Kidney capillary endothelial cell (primary cell): ENCODE data around the gene ZNF592.
"Not testable (repeated sequence)": the region's sequence is repeated elsewhere in the genome, so short reads cannot be mapped to it uniquely, and the experiment has no call there.

Source experiments
- DNase-seq: peaks from one replicate; pipeline ENCODE4 v3.0.0-alpha.2; 2018; ENCODE audit warnings: low spot score

Gene ZNF592

DNA sequence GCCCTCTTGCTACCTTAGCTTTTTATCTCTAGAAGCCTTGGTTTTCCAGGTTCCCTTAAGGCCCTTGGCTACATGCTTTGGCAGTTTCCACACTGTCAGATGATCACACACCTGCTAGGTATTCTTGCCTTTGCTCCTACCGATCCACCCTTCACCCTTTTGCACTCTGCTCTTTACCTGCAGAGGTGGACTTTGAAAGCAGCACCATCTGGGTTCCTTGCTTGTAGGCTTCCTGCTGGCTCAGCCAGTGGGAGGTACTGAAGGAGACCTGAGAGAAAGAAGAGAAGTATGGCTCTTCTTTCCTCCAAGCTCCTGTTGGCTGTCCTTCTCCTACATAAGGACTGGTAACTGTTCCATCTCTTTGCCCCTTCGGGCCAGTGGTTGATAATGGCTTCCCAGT lies 7.3 kb upstream of the ZNF592 start:
- no peak for DNase-seq

DNA sequence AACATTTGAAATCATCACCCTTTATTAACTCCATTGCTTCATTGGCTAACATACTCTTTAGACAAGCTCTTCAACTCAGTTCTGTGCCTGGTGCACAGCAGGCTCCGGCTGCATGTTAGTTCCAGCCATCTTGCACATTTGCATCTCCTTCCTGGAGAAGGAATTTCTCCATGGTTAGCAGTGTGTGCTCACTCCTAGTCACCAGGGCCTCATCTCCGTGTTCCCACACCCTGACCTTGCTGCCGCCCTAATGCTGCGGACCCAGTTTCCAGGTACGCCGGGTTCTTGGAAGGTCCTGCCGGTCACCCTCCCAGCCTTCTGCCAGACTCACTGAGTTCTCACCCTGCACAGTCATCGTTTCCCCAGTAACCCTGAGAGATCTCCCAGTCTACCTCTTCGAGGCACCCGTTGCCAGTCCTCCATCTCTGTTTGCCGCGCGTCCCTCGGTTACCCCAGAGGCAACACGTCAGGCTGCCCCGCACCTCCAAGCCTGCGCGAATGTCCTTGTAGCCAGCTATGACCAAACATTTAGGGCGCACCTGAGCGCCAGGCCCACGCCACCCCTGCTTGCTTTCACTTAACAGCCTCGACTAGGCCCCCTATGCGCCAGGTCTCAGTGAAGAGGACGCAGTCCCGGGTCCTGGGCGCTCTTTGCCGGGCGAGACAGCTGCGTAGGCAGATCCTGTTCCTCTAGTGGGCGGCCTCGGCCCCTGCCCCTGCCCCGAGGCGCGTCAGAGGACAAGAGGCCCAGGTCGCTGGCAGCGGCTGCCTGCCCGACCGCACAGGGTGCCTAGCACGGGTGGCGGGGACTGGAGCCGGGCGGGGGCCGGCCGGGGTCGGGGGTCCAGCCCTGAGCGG lies 747 bp upstream of the ZNF592 start:
- peak; percentile 56 for DNase-seq

DNA sequence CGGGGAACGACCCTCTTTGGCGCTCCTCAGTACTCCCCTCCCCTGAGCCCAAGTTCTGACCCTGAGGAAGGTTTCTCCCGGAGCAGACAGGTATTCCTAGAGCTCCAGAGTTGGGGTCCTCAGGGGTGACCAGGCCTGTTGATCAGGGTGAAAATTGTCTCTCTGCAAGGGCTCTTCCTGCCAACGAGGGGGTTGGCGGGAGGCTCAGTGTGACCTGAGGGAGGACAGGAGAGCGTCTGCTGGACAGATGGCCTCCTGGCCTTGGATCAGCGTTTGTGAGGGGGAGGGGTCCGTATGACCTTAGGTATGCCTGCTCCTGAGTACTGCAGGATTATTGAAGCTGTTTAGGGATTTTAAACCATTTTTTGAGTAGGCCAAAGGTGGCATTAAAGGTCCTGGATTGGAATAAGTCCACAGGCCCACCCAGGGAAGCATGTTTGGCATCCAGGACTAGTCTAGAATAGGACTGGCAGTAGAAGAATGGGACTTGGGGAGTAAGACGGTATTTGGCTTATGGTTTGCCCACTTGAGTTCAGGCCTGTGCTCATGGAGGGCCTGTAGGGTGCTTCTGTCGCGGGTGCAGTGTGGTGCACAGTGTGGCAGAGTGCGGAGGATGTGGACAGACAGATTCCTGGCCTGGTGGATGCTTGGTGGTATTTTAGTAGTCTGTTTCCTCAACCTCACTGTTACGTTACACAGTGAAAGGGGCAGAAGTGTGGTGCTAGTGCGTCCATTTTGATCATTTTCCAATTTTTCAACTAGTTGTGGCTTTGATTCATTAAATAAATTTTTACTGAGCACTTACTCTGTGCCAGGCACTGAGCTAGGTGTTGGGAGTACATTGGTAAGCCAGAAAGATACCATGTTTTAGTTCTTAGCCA lies 959 bp downstream of the ZNF592 start:
- DNase-seq: peak; percentile 43

DNA sequence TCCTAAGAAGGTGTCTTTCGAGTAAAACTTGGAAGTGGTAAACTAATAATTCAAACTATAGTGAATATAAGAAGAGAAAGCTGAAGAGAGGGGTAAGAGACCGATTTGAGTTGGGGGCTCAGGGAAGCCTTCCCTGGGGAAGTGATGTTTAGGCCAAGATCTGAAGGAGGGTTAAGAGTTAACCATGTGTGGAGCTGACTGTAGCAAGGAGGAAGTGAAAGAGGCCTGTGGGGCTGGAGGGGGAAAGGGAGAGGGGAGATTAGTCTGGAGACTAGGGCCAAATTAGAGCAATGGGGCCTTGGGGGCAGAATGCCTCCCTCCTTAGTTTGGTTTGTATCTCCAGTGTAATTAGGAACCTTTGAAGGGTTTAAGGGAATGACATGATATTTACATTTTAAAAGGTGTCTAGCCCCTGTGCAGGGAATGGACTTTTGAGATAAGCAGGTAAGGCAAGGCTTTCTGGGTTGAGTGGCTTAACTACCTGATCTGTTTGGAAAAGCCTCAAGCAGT lies 2.2 kb downstream of the ZNF592 start:
- DNase-seq: no peak

DNA sequence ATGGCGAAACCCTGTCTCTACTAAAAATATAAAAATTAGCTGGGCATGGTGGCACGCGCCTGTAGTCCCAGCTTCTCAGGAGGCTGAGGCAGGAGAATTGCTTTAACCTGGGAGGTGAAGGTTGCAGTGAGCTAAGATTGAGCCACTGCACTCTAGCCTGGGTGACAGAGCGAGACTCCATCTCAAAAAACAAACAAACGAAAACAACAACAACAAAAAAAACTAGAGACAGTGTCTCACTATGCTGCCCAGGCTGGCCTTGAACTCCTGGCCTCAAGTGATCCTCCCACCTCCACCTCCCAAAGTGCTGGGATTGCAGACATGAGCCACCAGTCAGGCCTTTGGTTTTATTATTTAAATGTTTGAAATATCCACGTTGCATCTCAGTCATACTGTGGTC lies 3.3 kb downstream of the ZNF592 start:
- DNase-seq: not testable (repeated sequence)

DNA sequence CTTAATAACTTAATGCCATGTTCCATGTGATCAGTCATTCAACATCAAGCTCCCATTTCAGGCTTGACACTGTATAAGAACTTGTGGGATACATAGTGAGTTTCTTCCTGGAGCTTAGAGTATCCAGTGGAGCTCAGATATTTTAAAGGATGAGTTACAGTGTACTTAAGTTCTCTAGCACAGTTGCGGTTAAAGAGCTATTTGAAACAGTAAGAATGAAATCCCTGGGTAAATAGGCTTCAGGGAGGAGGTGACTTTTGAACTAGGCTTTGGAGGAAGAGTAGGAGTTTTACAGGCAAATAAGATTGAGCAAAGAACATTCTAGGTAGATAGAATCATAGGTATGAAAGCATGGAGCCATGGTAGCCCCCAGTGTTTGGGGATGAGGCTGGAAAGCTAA lies 3.8 kb downstream of the ZNF592 start:
- DNase-seq: no peak

DNA sequence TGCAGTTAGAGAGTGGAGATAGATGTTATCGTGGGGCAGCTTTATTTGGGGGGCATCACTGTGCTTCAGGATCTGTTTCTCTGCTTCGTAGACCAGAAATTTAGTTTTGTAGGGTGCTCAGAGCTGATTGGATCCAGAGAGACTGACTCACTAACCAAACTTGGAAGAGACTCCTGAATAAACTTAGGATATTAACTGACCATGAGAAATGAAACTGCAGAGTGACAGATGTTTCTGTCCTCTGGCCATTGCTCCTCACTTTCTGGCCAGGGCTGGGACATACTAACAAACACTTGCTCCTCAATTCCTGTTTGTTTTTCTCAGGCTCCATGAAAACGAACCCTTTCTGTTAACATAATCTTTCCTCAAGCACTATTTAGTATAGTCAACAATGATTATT lies 4.3 kb downstream of the ZNF592 start:
- no peak for DNase-seq

DNA sequence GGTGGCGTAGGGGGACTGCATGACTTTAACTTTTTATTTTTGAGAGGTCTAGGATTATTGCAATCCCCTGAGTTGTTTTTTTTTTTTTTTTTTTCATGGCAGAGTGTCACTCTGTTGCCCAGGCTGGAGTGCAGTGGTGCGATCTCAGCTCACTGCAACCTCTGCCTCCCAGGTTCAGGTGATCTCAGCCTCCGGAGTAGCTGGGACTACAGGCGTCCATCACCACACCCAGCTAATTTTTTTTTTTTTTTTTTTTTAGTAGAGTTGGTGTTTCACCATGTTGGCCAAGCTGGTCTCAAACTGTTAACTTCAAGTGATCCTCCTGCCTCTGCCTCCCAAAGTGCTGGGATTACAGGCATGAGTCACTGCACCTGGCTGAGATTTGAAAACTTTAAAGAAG lies 6.5 kb downstream of the ZNF592 start:
- DNase-seq: not testable (repeated sequence)

DNA sequence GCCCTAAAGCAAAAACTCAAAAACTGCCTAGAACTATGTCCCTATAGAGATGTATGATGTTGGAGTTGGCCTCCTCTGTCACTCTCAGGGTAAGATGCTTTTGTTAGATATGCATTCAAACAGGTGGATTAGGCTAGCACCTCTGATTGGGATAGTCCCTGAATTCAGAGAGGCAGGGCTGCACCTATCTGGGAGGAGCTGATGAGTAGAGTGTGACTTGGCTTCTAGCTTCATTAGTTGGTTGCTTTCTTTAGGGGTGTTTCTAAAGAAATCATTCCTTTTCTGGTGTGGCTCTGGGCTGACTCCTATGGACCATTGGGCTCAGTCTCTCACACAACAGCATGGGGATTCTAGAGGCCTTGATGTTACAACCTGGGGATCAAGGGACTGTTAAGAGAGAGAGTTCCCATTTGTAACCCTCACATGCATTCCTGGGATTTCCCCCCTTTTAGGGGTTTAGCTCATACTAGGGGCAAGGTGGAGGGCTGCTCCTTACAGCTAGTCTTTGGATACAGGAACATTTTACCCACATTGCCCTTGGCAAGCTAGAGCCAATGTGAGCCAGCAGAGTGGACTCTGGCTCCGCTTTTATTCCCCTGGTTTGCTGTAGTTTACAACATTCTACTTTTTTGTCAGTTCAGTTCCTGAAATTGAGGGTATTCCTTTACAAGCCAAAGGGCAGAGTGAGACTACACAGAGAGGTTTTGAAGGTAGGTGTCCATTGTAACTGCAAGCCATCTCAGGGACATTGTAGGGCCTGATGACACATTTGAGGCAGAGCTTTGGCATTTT lies 7.5 kb downstream of the ZNF592 start:
- DNase-seq: no peak

DNA sequence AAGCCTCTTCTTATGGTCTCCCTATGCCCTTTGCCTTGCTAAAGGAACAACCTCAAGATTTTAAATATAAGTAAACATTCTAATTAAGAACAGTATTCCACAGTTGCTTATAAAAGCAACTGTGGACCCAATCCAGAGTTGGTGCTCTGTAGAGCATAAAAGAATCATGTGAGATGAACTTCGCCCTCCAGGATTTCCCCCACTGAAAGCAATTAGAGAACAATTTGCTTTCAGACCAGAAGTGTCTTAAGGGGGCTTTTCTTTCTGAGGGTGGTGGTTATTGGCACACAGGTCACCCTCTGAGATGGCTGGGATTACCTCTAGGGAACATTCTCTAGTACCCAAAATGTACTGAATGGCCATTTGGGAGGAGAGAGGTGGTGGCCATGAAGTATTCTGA lies 10.6 kb downstream of the ZNF592 start:
- no peak for DNase-seq

DNA sequence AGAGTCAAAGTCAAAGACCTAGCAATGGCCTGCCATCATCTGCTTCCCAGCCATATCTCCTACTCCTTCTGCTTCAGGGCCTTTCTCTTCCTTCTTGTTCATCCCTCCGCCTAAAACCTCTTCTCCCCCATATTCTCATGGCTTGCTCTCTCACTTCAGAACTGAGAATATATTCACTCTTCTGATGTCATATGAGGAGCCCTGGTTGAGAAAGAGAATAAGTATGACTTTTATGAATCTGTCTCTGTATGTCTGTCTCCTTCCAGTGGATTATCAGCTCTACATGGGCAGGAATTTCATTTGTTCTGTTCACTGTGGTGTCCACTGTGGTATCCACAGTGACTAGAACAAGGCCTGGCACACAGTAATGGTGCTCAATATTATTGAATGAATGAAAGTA lies 11.8 kb downstream of the ZNF592 start:
- DNase-seq: no peak

DNA sequence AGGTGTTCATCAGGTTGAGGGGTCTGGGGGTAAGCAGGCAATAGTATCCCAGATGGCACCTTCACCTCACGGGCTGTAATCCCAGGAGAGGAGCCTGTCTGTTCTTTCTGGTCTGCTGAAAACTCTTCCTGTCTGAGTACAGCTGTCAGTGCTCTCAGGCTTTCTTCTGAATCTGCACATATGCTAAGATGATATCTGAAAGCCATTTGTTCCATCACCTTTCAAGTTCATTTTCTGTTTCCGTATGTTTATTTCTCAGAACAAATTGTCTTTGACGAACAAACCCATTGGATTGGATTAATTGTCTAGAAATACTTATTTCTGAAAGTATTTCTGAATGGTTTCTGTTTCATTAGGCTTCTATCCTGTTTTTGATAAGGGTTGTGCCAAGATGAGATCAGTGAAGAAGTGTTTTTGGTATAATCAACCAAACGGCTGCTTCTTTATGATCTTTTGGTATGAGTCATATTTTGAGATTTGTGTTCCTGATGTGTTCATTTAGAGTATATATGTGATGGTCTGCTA lies 13.3 kb downstream of the ZNF592 start:
- DNase-seq: no peak

DNA sequence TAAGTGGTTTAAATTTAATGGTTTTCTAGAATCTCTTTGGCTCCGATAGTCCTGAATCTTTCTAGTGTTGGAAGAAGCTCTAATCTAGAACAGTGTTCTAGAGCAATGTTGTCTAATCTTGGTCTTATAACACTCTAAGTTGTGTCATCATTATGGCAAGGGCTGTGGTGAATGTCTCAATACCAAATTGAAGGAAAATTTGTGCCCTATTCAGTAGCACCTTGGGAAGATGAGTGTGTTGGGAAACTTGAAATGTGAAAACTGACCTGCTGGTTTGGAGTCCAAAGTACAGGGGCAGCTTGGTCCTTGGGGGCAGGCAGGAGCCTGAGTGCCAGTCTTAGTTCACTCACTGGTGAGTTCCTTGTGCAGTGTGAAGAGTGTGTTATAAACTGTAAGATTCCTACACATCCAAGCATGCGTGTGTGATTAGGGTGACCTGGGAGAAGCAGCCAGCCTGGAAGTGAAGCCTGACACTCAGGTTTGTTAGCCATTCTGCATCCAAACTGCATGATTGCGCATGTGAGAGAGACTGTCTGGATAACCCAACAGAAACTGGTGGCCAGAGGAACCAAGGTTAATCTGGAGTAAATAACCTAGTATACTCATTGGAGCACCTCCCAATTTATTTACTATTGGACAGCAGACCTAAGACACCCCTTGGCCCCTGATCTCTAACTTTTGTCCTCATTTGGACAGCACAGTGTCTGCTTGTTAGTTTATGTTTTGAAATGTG lies 14.6 kb downstream of the ZNF592 start:
- no peak for DNase-seq

DNA sequence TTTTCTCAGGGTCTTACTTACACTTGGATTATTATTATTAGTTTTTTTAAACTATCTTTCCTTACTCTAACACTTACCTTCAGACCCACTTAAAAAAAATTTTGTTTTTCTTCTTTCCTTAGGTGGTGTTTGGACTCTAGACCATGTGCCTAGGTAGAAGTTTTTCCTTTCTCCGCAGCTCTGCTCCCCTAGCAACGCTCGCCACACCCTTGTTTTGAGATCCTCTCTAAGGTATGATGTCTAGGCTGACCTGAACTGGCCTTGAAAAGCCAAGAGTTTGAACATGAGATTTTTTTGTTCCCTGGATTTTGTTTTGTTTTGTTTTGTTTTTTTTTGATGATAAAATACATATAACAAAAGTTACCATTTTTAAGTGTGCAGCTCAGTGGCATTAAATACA lies 16.2 kb downstream of the ZNF592 start:
- DNase-seq: no peak

DNA sequence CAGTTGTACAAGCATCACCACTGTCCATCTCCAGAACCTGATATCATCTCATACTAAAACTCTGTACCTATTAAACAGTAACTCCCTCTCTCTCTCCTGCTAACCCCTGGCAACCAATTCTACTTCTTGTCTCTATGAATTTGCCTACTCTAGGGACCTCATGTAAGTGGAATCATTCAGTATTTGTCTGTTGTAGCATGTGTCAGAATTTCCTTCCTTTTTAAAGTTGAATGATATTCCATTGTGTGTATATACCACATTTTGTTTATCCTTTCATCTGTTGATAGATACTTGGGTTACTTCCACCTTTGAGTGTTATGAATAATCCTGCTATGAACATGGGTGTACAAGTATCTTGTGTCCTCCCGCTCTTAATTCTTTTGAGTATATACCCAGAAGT lies 16.6 kb downstream of the ZNF592 start:
- no peak for DNase-seq

DNA sequence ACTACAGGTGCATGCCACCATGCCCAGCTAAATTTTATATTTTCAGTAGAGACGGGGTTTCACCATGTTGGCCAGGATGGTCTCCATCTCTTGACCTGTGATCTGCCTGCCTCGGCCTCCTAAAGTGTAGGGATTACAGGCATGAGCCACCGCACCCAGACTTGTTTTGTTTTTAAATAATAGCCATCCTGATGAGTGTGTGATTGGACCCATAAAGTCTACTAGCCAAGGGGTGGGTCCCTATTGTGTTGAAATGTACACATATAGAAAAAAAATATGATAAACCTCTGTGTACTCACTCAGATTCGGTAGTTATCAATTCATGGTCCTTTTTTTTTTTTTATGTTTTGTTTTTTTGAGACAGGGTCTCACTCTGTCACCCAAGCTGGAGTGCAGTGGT lies 17.3 kb downstream of the ZNF592 start:
- no peak for DNase-seq

DNA sequence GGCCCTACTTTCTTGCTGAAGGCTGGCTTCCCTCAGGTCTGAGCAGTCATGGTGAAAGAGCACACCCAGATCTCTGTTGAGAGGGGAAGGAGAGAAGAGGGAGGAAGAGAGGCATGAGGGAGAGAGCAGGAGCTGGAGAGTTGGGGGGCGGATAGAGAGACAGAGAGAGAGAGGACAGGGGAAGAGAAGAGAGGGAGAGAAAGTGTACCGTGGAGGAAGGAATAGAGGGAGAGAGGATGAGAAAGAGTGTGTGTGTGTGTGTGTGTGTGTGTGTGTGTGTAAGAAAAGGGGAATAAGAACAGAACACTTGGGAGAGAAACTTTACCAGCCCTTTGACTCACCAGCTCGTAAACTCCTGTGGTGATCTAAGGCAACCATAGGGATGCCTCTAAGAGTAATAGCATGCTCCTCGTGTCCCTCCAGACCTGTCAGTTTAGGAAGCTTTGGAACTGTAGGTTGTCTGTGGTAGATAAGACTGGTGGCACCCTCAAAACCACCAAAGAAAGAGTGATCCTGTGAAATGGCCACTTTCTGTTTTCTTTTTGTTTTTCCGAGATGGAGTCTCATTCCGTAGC lies 18.2 kb downstream of the ZNF592 start:
- DNase-seq: no peak

DNA sequence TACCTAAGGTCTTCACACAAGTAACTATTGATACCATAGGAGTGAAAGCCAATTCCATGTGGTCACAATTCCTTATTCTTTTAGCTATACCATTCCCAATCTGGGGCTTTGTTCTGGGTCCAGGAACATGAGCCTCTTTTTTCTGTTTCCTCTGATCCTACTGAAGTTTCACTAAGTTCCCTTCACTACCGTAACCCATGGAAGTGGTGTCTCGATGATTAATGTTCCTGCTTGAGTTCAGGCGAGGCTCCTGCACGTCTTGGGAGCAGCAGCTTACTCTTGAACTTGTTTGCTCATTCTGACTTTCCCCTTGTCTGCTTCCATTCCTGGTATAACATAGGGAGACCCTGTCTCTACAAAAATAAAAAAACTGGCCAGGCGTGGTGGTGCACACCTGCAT lies 23.6 kb downstream of the ZNF592 start:
- no peak for DNase-seq

DNA sequence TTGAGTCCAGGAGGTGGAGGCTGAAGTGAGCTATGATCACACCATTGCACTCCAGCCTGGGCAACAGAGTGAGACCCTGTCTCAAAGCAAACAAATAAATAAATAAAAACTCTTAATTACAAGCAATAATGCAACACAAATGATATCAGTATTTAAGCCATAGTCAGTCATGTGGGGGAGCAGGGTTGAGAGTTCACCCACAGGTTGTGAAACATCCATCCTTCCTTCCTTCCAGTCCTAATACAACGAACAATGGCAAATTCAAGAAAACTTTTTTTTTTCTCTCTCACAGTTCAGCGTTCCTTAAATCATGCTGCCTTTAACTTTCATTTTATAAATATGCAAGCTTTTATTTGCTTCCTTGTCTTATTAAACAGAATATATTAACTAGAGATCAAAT lies 24.1 kb downstream of the ZNF592 start:
- DNase-seq: no peak

DNA sequence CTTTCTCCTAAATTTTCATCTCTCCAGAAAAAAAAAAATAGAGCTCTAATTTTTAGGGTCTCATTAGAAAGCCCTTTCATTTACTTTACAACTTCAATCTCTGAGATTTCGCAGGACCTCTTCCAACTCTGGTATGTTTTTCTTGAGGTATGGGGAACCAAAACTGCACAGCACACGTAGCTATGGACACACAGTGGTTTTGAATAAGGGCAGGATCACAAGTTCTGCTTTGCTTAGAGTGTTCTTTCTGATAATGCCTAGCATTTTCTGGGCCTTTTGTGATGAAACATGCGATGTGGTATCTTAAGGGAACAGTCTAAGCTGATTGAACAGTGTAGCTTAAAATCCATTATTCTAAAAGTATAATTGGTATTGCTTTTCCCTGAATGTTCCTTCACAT lies 25.3 kb downstream of the ZNF592 start:
- DNase-seq: no peak

DNA sequence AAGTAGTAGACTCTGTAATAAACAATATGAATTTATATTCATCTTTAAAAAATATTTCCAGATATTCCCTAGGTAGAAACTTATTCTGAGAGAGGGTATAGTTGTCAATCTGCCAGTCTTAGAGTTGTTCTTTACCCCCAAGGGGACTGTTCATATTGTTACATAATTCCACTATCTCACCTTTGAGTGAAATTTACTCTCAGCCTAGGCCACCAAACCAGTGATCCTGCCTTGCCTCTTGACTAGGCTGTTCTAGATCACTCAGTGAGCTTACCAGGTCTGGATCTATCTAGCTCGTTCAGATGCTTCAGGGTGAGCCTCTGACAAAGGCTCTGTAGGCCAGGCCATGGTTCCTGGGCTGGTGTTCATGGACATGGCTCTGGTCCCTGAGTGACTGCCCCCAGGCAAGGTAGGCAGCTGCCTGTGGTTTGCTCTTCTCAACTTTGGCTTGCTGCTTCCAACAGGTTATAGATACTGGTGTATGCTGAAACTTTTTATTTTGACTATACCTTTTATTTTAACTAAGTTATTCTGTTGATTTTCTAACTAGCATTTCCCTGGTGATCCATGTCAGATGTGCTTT lies 27.6 kb downstream of the ZNF592 start:
- no peak for DNase-seq
